Activated CD4-positive, alpha-beta T cell treated with anti-CD3 and anti-CD28 coated beads for 48 hours (primary cell): ENCODE results near the gene TMIGD1.
"Not testable (repeated sequence)": the region's sequence is repeated elsewhere in the genome, so short reads cannot be mapped to it uniquely, and the experiment has no call there.

Experiments
- DNase-seq: peaks from one replicate; pipeline ENCODE4 v3.0.0-alpha.2; 2020

Gene TMIGD1

GRCh38 chr17:30357476-30357875 lies 23.6 kb upstream of the TMIGD1 start:
- DNase-seq = no peak

- no peak for DNase-seq
Measured at GRCh38 chr17:30354701-30355100, 20.8 kb upstream of the TMIGD1 start.

DNA sequence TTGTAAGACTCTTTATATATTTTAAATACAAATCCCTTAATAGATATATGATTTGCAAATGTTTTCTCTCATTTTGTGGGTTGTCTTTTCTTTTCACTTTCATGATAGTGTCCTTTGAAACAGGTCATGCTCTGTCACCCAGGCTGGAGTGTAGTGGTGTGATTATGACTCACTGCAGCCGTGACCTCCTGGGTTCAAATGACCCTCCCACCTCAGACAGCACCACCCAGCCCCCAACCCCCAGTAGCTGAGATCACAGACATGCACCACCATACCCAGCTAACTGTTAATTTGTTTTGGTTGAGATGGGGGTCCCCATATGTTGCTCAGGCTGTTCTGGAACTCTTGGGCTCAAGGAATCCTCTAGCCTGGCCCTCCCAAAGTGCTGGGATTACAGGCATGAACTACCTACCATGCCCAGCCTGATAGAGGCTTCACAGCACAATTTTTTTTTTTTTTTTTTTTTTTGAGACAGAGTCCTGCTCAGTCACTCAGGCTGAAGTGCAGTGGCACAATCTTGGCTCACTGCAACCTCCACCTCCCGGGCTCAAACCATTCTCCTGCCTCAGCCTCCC lies 18.5 kb upstream of the TMIGD1 start:
- DNase-seq = no peak

DNA sequence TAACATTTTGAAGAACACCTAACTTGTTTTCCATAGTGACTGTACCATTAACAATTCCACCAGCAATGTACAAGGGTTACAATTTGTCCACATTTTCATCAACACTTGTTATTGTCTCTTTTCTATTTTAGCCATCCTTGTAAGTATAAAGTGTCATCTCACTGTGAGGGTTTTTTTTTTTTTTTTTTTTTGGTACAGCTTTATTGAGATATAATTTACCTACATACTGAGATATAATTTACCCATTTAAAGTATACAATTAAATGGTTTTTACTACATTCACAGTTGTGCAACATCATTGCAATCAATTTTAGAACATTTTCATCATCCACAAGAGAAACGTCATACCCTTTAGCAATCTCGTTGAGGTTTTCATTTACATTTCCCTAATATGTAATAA lies 17.9 kb upstream of the TMIGD1 start:
- DNase-seq = no peak

- DNase-seq = not testable (repeated sequence)
Measured at GRCh38 chr17:30351263-30351662, 17.4 kb upstream of the TMIGD1 start.

DNA sequence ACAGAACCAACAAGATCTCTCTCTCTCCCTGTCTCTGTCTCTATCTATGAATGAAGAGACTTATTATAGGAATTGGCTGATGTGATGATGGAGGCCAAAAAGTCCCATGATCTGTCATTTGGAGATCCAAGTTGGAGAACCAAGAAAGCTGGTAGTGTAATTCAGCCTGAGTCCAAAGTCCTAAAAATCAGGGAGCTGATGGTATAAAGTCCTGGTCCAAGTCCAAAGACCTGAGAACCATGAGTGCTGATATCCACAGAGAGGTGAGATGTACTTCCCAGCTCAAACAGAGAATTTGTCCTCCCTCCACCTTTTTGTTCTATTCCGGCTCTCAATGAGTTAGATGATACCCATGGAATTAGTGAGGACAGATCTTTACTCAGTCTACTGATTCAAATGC lies 15.4 kb upstream of the TMIGD1 start:
- DNase-seq = no peak

GRCh38 chr17:30347488-30347887 lies 13.6 kb upstream of the TMIGD1 start:
- DNase-seq = no peak

- no peak for DNase-seq
Measured at GRCh38 chr17:30346221-30346795, 12.5 kb upstream of the TMIGD1 start.

GRCh38 chr17:30345527-30346075 lies 11.7 kb upstream of the TMIGD1 start:
- peak; percentile 55 for DNase-seq

GRCh38 chr17:30345089-30345433 lies 11.2 kb upstream of the TMIGD1 start:
- no peak for DNase-seq

- DNase-seq = no peak
Measured at GRCh38 chr17:30344283-30345088, 10.6 kb upstream of the TMIGD1 start.

- DNase-seq = no peak
Measured at GRCh38 chr17:30343796-30344195, 9.9 kb upstream of the TMIGD1 start.

- not testable (repeated sequence) for DNase-seq
Measured at GRCh38 chr17:30343244-30343643, 9.4 kb upstream of the TMIGD1 start.

GRCh38 chr17:30341703-30342249 lies 7.9 kb upstream of the TMIGD1 start:
- no peak for DNase-seq

DNA sequence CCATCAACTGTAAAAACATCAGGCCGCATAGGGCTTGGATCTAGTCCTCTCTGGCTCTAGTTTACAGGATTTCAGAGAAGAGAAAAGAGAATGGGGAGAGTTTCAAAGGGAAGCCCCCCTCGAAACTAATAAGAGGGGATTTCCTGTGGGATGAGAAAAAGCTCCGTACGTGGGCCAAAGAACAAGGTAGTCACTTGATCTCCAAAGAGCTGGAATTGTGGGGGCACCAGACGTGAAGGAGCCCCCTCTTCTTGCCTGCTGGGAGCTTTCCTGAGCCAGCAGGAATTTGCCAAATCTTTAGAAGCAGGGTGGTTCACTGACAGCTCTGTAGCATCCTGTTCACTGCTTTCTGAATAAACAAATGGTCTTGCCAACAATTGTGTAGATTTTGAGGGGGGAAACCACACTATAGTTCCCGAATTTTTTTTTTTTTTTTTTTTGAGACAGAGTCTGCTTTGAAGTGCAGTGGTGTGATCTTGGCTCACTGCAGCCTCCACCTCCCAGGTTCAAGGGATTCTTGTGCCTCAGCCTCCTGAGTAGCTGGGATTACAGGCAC lies 7.0 kb upstream of the TMIGD1 start:
- DNase-seq = no peak

GRCh38 chr17:30339086-30339485 lies 5.2 kb upstream of the TMIGD1 start:
- DNase-seq = no peak

- no peak for DNase-seq
Measured at GRCh38 chr17:30337393-30337999, 3.6 kb upstream of the TMIGD1 start.

- DNase-seq = peak; percentile 73
Measured at GRCh38 chr17:30336369-30337171, 2.7 kb upstream of the TMIGD1 start.

GRCh38 chr17:30334421-30334820 lies 564 bp upstream of the TMIGD1 start:
- no peak for DNase-seq

DNA sequence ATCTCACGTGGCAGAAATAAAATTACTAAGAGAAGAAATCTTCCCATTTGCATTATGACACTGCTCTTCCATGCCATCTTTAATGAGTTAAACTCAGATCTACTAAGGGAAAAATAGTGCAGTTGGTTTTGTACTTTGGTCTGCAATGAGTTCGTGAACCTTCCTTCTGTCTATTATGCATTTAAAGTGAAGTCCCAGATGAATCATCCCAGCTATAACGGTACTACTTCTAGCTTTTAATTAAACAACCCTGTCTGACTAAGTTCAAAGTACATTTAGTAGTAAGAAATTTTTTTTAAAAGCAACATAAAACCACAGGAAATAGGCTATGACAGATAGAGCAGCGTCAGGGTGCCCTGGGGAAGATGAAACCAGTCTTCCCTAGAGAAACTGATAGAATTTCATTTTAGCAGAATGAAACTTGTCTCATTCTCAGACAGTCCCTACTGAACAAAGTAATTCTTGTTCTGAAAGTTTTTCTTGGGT lies 1.8 kb downstream of the TMIGD1 start:
- DNase-seq = peak; percentile 70

DNA sequence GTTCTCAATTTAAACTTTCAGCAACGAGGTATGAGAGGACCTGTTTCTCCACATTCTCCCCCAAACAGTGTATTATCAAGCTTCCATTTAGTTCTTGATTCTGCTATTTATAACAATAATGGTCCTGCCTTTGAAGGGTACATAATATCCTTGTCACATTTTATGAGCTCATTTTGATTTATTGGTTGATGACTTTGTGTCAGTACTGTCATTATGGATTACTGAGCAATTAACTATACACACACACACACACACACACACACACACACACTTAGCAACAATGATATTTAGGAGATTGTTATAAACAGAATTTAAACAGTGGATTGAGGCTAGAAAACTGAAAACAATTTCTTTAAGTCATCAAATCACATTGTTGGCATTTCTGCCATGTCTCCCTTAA lies 7.0 kb downstream of the TMIGD1 start:
- DNase-seq = no peak

GRCh38 chr17:30324723-30325122 lies 9.1 kb downstream of the TMIGD1 start:
- DNase-seq = no peak
